OCI-LY1 (cell line): ENCODE measurements around the gene NOS1.
"Not testable (repeated sequence)": the region's sequence is repeated elsewhere in the genome, so short reads cannot be mapped to it uniquely, and the experiment has no call there.

Experiments used
- H2AFZ ChIP-seq: fragments of 200-600 bp; sonication (generic), shearing (Covaris generic); 2 replicates; pipeline ENCODE4 v1.6.0; 2014; ENCODE audit warnings: antibody characterized with exemption, mild to moderate bottlenecking, low read length
- H3F3A ChIP-seq: fragments of 200-600 bp; sonication (generic), shearing (Covaris generic); 2 replicates; pipeline ENCODE4 v1.6.0; 2014; ENCODE audit warnings: mild to moderate bottlenecking, antibody characterized with exemption, low read length, moderate library complexity; ENCODE audit not compliant: insufficient read depth
- H3K27ac ChIP-seq: fragments of 200-600 bp; sonication (generic); 2 replicates; pipeline ENCODE4 v1.5.1; 2014; ENCODE audit warnings: low read length, mixed run types, mild to moderate bottlenecking, low read depth; ENCODE audit not compliant: poor library complexity, severe bottlenecking
- H3K27me3 ChIP-seq: fragments of 200-600 bp; sonication (generic); 2 replicates; pipeline ENCODE4 v1.6.0; 2014; ENCODE audit warnings: antibody characterized with exemption, mild to moderate bottlenecking, low read length, moderate library complexity; ENCODE audit not compliant: insufficient read depth
- H3K36me3 ChIP-seq: fragments of 200-600 bp; sonication (generic); 2 replicates; pipeline ENCODE4 v1.6.1; 2014; ENCODE audit warnings: mild to moderate bottlenecking, antibody characterized with exemption, low read length, moderate library complexity, mixed read lengths; ENCODE audit not compliant: insufficient read depth
- H3K4me1 ChIP-seq: fragments of 200-600 bp; sonication (generic); 2 replicates; pipeline ENCODE4 v1.5.1; 2014; ENCODE audit warnings: mild to moderate bottlenecking, low read length, moderate library complexity; ENCODE audit not compliant: insufficient read depth, severe bottlenecking
- H3K4me2 ChIP-seq: fragments of 200-600 bp; sonication (generic), shearing (Covaris generic); 2 replicates; pipeline ENCODE4 v1.6.1; 2014; ENCODE audit warnings: low read length
- H3K4me3 ChIP-seq: fragments of 200-600 bp; sonication (generic); 2 replicates; pipeline ENCODE4 v1.5.1; 2014; ENCODE audit warnings: low read length, low read depth, mild to moderate bottlenecking, mixed read lengths; ENCODE audit not compliant: poor library complexity, severe bottlenecking
- H3K79me2 ChIP-seq: fragments of 200-600 bp; shearing (Covaris generic); 2 replicates; pipeline ENCODE4 v1.6.1; 2016; ENCODE audit warnings: mixed run types, low read length, mixed read lengths; ENCODE audit not compliant: insufficient read depth
- H3K9ac ChIP-seq: fragments of 200-600 bp; sonication (generic), shearing (Covaris generic); 2 replicates; pipeline ENCODE4 v1.6.1; 2014; ENCODE audit warnings: mild to moderate bottlenecking, low read length, mixed read lengths
- H3K9me2 ChIP-seq: fragments of 200-600 bp; sonication (generic), shearing (Covaris generic); 2 replicates; pipeline ENCODE4 v1.6.1; 2014; ENCODE audit warnings: low read depth, mild to moderate bottlenecking, low read length, mixed read lengths
- H3K9me3 ChIP-seq: fragments of 200-600 bp; shearing (Covaris generic); 2 replicates; pipeline ENCODE4 v1.6.1; 2014; ENCODE audit warnings: low read length, mixed read lengths
- H4K20me1 ChIP-seq: fragments of 200-600 bp; sonication (generic), shearing (Covaris generic); 2 replicates; pipeline ENCODE4 v1.6.0; 2016; ENCODE audit warnings: mild to moderate bottlenecking, low read length; ENCODE audit not compliant: insufficient read depth
- CTCF ChIP-seq: fragments of 200-600 bp; sonication (generic), shearing (Covaris generic); IDR thresholded peaks from 2 replicates; pipeline ENCODE4 v1.5.1; 2017; ENCODE audit warnings: mild to moderate bottlenecking, antibody characterized with exemption, low read length, moderate library complexity, mixed read lengths
- EZH2 ChIP-seq: fragments of 200-600 bp; sonication (generic), shearing (Covaris generic); IDR thresholded peaks from 2 replicates; pipeline ENCODE4 v1.8.0; 2017; ENCODE audit warnings: borderline replicate concordance, mixed run types, mild to moderate bottlenecking, antibody characterized with exemption, low read length, moderate library complexity, mixed read lengths

NOS1 gene

GRCh38 chr12:117227000-117227653 is 134.3 kb downstream of the NOS1 start:
- H4K20me1 ChIP-seq, result no peaks in the 10 kb centered on the region
- H3K9me2 ChIP-seq, result no peaks in the 10 kb centered on the region
- TF ChIP-seq CTCF (no peak), EZH2 (no peak)
- no peaks in the 10 kb centered on the region for H3K9me3 ChIP-seq
- H3K4me1 ChIP-seq, result no peaks in the 10 kb centered on the region
- no peaks in the 10 kb centered on the region for H3F3A ChIP-seq
- H3K4me2 ChIP-seq, result no peak overlapping the region
- H3K36me3 ChIP-seq, result no peaks in the 10 kb centered on the region
- no peaks in the 10 kb centered on the region for H3K79me2 ChIP-seq
- H3K27ac ChIP-seq, result no peak overlapping the region
- no peak overlapping the region for H3K9ac ChIP-seq
- no peak overlapping the region for H3K4me3 ChIP-seq
- H3K27me3 ChIP-seq, result peaks cover 10% of the 10 kb centered on the region
- no peak overlapping the region for H2AFZ ChIP-seq

- Histone ChIP-seq H3K9me3 (no peaks in the 10 kb centered on the region), H3K4me3 (no peak overlapping the region), H2AFZ (no peak overlapping the region), H3K9ac (no peak overlapping the region), H4K20me1 (no peaks in the 10 kb centered on the region), H3K4me2 (no peak overlapping the region), H3K9me2 (no peaks in the 10 kb centered on the region), H3K79me2 (no peaks in the 10 kb centered on the region), H3K4me1 (no peaks in the 10 kb centered on the region), H3F3A (no peaks in the 10 kb centered on the region), H3K27me3 (peaks cover 7% of the 10 kb centered on the region), H3K27ac (no peak overlapping the region), H3K36me3 (no peaks in the 10 kb centered on the region)
- no peak for TF ChIP-seq CTCF
- no peak for TF ChIP-seq EZH2
These were observed 134.9 kb downstream of the NOS1 start for GRCh38 chr12:117226505-117226904.

- H3K79me2 ChIP-seq, result no peaks in the 10 kb centered on the region
- H4K20me1 ChIP-seq, result no peaks in the 10 kb centered on the region
- H3K9me2 ChIP-seq, result no peaks in the 10 kb centered on the region
- no peaks in the 10 kb centered on the region for H3K4me1 ChIP-seq
- H3K4me3 ChIP-seq, result no peak overlapping the region
- no peaks in the 10 kb centered on the region for H3K36me3 ChIP-seq
- H3K9ac ChIP-seq, result no peak overlapping the region
- no peak overlapping the region for H3K27ac ChIP-seq
- H3F3A ChIP-seq, result no peaks in the 10 kb centered on the region
- H3K9me3 ChIP-seq, result no peaks in the 10 kb centered on the region
- peaks cover 7% of the 10 kb centered on the region for H3K27me3 ChIP-seq
- H3K4me2 ChIP-seq, result no peak overlapping the region
- no peak for TF ChIP-seq CTCF
- no peak for TF ChIP-seq EZH2
- H2AFZ ChIP-seq, result no peak overlapping the region
These were observed 136.2 kb downstream of the NOS1 start for GRCh38 chr12:117225179-117225578.

- H3F3A ChIP-seq, H3K9me3 ChIP-seq, H3K9me2 ChIP-seq, H3K27me3 ChIP-seq, H3K9ac ChIP-seq, H3K36me3 ChIP-seq, H3K4me3 ChIP-seq, H3K4me2 ChIP-seq, H3K79me2 ChIP-seq, H3K4me1 ChIP-seq, H3K27ac ChIP-seq, H2AFZ ChIP-seq, H4K20me1 ChIP-seq: not testable (repeated sequence)
These were observed 140.5 kb downstream of the NOS1 start for GRCh38 chr12:117220947-117221346.
